Muscle layer of duodenum (tissue), 2 donors: ENCODE data around the gene ILK.
A peak's percentile ranks its signal among the peaks of the same experiment; 100 is the strongest.

Experiments used
- H3K27ac ChIP-seq: one replicate; pipeline ENCODE4 v1.7.0; 2013; ENCODE audit warnings: mild to moderate bottlenecking, low read length
- H3K27me3 ChIP-seq: one replicate; pipeline ENCODE4 v1.7.0; 2013; ENCODE audit warnings: low read depth, mild to moderate bottlenecking, control low read depth, low read length
- H3K36me3 ChIP-seq, 2 donors: one replicate each; pipeline ENCODE4 v1.7.0; 2013; ENCODE audit warnings: low read length in 2 of 2, control low read depth in 1 of 2, mild to moderate bottlenecking in 1 of 2; ENCODE audit not compliant: insufficient read depth in 2 of 2, control insufficient read depth in 1 of 2
- H3K4me1 ChIP-seq, 2 donors: one replicate each; pipeline ENCODE4 v1.7.0; 2013; ENCODE audit warnings: low read length in 2 of 2, mild to moderate bottlenecking in 2 of 2, control low read depth in 1 of 2, moderate library complexity in 1 of 2; ENCODE audit not compliant: insufficient read depth in 2 of 2, control insufficient read depth in 1 of 2
- H3K4me3 ChIP-seq, 2 donors: one replicate each; pipeline ENCODE4 v1.7.0; 2013; ENCODE audit warnings: low read length in 2 of 2, low read depth in 1 of 2, mild to moderate bottlenecking in 1 of 2
- H3K9me3 ChIP-seq, 2 donors: one replicate each; pipeline ENCODE4 v1.7.0; 2013; ENCODE audit warnings: low read length in 2 of 2, control low read depth in 1 of 2, mild to moderate bottlenecking in 1 of 2; ENCODE audit not compliant: control insufficient read depth in 1 of 2
- donor health status: healthy.

Gene ILK

GRCh38 chr11:6598555-6598954, 5.0 kb upstream of the ILK start:
- Histone ChIP-seq H3K9me3 (no peaks in the 10 kb centered on the region), H3K4me1 (peaks cover 10 to 45% of the 10 kb centered on the region in 2 donors), H3K4me3 (no peak overlapping the region), H3K27me3 (no peaks in the 10 kb centered on the region), H3K27ac (no peak overlapping the region), H3K36me3 (peaks cover 38 to 53% of the 10 kb centered on the region in 2 donors)

DNA sequence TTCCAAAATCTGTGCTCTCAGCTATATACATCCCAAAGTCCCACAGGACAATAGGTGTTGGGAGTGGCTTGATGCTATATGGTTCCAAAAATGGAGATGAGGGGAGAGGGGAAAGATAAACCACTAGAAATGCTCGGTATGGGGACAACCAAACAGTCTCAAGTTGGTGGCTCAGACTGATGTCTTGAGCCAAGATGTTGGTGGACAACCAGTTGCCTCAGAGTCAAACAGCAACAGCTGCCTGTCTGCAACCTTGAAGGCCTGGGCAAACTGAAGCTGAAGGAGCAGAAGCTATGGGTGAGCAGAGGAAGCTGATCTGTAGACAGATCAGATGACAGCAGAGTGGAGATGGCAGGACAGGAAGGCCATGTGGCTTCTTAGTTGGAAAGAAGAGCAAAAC, 4.1 kb upstream of the ILK start:
- H3K4me3 ChIP-seq = no peak overlapping the region
- peaks cover 10 to 45% of the 10 kb centered on the region in 2 donors for H3K4me1 ChIP-seq
- no peaks in the 10 kb centered on the region for H3K27me3 ChIP-seq
- H3K27ac ChIP-seq = no peak overlapping the region
- H3K9me3 ChIP-seq = no peaks in the 10 kb centered on the region
- H3K36me3 ChIP-seq = peaks cover 33 to 46% of the 10 kb centered on the region in 2 donors

- Histone ChIP-seq H3K36me3 (peaks cover 32 to 44% of the 10 kb centered on the region in 2 donors), H3K9me3 (no peaks in the 10 kb centered on the region), H3K4me3 (no peak overlapping the region), H3K27me3 (no peaks in the 10 kb centered on the region), H3K27ac (no peak overlapping the region), H3K4me1 (peaks cover 14 to 48% of the 10 kb centered on the region in 2 donors)
Measured at GRCh38 chr11:6599881-6600390, 3.6 kb upstream of the ILK start.

GRCh38 chr11:6601041-6601461, 2.5 kb upstream of the ILK start:
- H3K4me1 ChIP-seq = peaks cover 16 to 53% of the 10 kb centered on the region in 2 donors
- H3K27ac ChIP-seq = no peak overlapping the region
- peaks cover 32 to 39% of the 10 kb centered on the region in 2 donors for H3K36me3 ChIP-seq
- no peaks in the 10 kb centered on the region for H3K9me3 ChIP-seq
- no peak overlapping the region for H3K4me3 ChIP-seq
- H3K27me3 ChIP-seq = no peaks in the 10 kb centered on the region

GRCh38 chr11:6602096-6602940, 1.3 kb upstream of the ILK start:
- H3K9me3 ChIP-seq = no peaks in the 10 kb centered on the region
- peaks cover 25 to 55% of the 10 kb centered on the region in 2 donors for H3K4me1 ChIP-seq
- H3K27me3 ChIP-seq = no peaks in the 10 kb centered on the region
- peak overlapping the region; percentile 95 to 98 for H3K4me3 ChIP-seq
- peaks cover 32 to 33% of the 10 kb centered on the region in 2 donors for H3K36me3 ChIP-seq
- peak overlapping the region; percentile 94 for H3K27ac ChIP-seq

DNA sequence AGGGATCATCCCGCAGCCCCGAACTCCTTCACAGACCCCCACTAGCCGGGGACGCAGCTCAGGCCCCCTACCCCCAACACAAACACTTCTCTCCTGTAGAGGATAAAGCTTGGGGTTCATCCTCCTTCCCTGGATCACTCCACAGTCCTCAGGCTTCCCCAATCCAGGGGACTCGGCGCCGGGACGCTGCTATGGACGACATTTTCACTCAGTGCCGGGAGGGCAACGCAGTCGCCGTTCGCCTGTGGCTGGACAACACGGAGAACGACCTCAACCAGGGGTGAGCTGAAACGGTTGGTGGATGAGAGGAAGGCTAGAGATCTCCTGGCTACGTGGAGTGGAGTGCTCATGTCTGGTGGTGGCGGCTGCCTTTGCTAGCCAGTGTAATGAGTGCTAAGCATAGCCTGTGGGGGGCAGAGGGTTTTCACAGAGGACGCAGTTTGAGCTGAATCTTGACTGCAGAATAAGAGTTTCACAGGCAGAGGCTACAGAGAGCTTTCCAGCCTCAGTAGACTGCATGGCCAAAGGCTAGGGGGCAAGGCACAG, 580 bp downstream of the ILK start:
- H3K9me3 ChIP-seq = no peaks in the 10 kb centered on the region
- H3K4me3 ChIP-seq = peak overlapping the region; percentile 95 to 98
- peak overlapping the region; percentile 98 for H3K27ac ChIP-seq
- H3K4me1 ChIP-seq = peaks cover 39 to 68% of the 10 kb centered on the region in 2 donors
- H3K27me3 ChIP-seq = no peaks in the 10 kb centered on the region
- H3K36me3 ChIP-seq = peaks cover 39 to 40% of the 10 kb centered on the region in 2 donors

GRCh38 chr11:6604790-6605189, 1.2 kb downstream of the ILK start:
- Histone ChIP-seq H3K27ac (peak overlapping the region; percentile 98), H3K4me3 (peak overlapping the region; percentile 95 to 98), H3K9me3 (no peaks in the 10 kb centered on the region), H3K27me3 (no peaks in the 10 kb centered on the region), H3K36me3 (peaks cover 39 to 40% of the 10 kb centered on the region in 2 donors), H3K4me1 (peaks cover 39 to 74% of the 10 kb centered on the region in 2 donors)

GRCh38 chr11:6606471-6607189, 3.1 kb downstream of the ILK start:
- H3K4me3 ChIP-seq = peak overlapping the region; percentile 58 to 98
- H3K36me3 ChIP-seq = peaks cover 37 to 38% of the 10 kb centered on the region in 2 donors
- no peaks in the 10 kb centered on the region for H3K27me3 ChIP-seq
- peaks cover 43 to 79% of the 10 kb centered on the region in 2 donors for H3K4me1 ChIP-seq
- H3K27ac ChIP-seq = peak overlapping the region; percentile 98
- H3K9me3 ChIP-seq = no peaks in the 10 kb centered on the region

GRCh38 chr11:6607190-6607795, 3.7 kb downstream of the ILK start:
- Histone ChIP-seq H3K27ac (peak overlapping the region; percentile 98), H3K4me3 (peak overlapping the region; percentile 24 to 26), H3K9me3 (no peaks in the 10 kb centered on the region), H3K36me3 (peaks cover 36 to 38% of the 10 kb centered on the region in 2 donors), H3K27me3 (no peaks in the 10 kb centered on the region), H3K4me1 (peaks cover 36 to 72% of the 10 kb centered on the region in 2 donors)

DNA sequence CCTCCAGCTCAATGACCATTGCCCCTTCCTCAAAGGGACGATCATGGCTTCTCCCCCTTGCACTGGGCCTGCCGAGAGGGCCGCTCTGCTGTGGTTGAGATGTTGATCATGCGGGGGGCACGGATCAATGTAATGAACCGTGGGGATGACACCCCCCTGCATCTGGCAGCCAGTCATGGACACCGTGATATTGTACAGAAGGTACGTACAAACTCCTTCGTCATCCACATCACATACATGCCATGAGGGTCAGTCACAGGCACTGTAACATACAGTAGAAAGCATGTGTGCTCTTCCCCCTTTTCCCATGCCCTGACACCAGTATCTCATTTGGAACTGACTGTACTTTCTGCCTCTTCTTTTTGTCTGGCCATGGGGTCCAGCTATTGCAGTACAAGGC, 4.4 kb downstream of the ILK start:
- Histone ChIP-seq H3K4me3 (peak overlapping the region in 1 of 2 donors; percentile 26), H3K4me1 (peaks cover 36 to 67% of the 10 kb centered on the region in 2 donors), H3K27ac (peak overlapping the region; percentile 98), H3K36me3 (peaks cover 36 to 38% of the 10 kb centered on the region in 2 donors), H3K9me3 (no peaks in the 10 kb centered on the region), H3K27me3 (no peaks in the 10 kb centered on the region)
